COLO668 (cell line): ENCODE measurements around the gene DUSP21.
A peak's percentile ranks its signal among the peaks of the same experiment; 100 is the strongest.
"Not testable (repeated sequence)": the region's sequence is repeated elsewhere in the genome, so short reads cannot be mapped to it uniquely, and the experiment has no call there.

Experiments used
- DNase-seq: peaks from one replicate; lab custom pipeline; 2025; ENCODE audit not compliant: unreplicated experiment; lab: John Stamatoyannopoulos, UW

DUSP21 gene

DNA sequence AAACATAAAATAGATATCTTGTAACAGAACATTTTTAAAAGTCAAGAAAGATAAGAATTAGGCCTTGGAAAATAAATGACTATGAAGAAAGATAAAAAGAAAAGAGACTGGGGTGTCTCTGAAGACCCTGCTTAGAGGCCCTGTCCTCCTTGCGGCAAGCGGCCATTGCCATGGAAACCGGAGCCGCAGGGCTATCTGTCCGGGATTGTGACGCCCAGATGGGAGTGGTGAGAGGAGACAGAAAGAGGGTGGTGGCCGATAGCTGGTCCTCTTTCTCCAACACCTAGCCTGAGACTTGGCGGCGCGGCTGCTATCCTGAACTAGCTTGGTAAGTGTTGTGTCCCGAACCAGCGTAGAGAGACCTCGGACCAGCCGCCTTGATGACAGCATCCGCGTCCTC, at the start of gene DUSP21:
Gene DUSP21, plus strand, starts transcription at position 269 of the 400 bp plus-strand sequence. Its CDS starts 112 bp downstream, at position 381.
- DNase-seq: no peak

DNA sequence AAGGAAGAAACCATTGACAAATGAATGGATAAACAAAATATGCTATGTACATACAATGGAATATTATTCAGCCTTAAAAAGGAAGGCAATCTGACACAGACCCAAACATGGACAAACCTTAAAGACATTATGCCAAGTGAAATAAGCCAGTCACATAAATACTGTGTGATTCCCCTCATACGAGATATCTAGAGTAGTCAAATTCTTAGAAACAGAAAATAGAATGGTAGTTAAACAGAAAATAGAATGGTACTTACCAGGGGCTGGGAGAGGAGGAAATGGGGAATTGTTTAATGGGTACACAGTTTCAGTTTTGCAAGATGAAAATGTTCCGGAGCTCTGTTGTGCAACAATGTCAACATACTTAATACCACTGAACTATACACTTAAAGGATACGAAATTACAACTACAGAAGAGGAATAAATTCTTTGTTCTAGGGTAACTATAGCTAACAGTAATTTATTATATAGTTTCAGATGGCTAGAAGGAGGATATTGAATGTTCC, 47.8 kb upstream of the DUSP21 start:
- DNase-seq: no peak

DNA sequence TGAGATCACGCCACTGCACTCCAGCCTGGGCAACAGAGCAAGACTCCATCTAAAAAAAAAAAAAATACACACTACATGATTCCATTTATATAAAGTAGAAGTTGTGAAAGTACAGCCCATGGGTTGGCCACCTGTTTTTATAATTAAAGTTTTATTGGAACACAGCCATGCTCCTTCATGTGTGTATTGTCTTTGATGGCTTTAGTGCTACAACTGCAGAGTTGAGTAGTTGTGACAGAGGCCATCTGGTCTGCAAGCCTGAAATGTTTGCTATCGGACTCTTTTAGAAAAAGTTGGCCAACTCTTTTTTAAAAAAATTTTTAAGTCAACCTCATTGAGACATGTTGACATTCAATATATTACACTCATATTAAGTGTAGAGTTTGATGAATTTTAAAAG, 41.2 kb upstream of the DUSP21 start:
- no peak for DNase-seq

DNA sequence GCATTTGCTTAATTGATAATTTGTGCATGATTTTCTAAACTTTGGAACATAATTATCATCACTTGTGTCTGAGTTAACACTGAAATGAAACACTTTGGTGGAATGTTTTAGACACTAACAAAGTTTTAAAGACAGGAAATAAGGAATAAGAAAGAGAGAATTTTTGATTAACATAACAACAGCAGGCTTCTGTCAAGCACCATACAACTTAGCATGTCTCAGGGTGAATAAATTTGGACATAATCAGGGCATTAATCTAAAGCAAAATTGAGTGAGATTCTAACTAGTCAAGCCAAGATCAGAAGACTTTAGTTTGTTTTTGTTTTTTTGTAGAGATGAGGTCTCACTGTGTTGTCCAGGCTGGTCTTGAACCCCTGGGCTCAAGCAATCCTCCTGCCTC, 28.1 kb upstream of the DUSP21 start:
- DNase-seq: no peak

DNA sequence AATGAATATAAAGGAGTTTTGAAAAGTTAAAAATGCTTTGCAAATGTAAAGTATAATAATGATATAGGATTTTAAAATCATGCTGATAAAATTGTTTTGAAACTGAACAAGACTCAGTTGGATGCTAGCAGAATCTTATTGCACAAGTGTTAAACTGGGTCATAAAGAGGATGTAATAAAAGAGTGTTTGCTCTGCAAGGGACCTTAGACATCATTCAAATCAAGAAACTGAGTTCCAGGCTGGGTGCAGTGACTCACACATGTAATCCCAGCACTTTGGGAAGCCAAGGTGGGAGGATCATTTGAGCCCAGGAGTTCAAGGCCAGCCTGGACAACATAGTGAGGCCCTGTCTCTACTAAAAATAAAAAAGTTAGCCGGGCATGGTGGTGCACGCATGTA, 27.5 kb upstream of the DUSP21 start:
- no peak for DNase-seq

DNA sequence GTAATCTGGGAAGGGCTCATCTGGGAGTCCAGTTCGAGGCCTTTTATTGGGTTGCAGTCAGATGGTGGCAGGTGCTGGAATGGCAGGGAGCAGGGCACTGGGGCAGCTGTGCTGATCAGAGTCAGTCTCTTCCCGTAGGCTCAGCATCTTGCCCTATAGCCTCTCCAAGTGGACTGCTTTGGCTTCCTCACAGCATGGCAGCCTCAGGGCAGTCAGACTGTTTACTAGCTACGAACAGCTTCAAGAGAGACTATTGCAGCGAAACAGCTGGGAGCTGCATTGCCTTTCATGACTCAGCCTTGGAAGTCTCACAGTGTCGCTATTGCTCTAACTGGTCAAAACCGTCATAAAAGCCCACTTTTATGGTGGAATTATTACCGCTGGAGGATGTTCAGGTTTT, 26.8 kb upstream of the DUSP21 start:
- DNase-seq: no peak

DNA sequence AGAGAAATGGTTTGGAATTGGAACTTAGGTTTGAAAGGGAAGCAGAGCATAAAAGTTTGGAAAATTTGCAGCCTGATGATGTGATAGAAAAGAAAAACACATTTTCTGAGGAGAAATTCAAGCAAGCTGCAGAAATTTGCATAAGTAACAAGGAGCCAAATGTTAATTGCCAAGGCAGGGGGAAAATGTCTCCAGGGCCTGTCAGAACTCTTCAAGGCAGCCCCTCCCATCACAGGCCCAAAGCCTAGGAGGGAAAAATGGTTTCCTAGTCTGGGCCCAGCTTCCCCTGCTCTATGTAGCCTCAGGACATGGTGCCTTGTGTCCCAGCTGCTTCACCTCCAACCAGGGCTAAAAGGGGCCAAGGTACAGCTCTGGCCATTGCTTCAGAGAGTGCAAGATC, 21.2 kb upstream of the DUSP21 start:
- no peak for DNase-seq

DNA sequence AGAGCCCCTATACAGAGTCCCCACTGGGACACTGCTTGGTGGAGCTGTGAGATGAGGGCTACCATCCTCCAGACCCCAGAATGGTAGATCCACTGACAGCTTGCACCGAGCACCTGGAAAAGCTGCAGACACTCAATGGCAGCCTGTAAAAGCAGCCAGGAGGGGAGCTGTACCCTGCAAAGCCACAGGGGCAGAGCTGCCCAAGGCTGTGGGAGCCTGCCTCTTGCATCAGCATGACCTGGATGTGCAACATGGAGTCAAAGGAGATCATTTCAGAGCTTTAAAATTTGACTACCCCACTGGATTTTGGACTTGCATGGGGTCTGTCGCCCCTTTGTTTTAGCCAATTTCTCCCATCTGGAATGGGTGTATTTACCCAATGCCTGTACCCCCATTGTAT, 20.6 kb upstream of the DUSP21 start:
- not testable (repeated sequence) for DNase-seq

DNA sequence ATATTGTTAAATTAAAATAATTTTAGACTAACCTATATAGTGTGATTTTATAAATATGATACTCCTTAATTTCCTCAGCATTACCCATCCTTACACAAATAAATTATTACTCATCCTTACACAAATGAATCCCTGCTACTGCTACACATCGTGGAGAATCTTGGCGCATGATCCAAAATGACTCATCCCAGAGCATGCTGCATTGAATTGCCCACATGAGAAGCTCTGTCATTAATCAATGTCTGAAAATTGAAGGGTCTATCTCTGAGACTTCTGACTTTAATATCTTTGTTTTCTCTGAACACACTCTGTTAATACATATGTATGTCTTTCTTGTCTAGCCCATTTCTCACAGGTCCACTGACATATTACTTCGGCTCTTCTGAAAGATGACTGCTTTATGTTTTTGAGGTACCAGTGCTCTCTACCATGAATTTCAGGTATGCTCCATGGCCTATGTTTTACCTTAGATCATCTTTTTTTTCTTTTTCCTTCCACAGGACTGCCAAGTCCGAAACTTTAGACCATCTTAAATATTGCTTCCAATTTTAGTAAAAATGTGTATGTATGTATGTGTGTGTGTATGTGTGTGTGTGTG, 15.7 kb upstream of the DUSP21 start:
- DNase-seq: no peak

DNA sequence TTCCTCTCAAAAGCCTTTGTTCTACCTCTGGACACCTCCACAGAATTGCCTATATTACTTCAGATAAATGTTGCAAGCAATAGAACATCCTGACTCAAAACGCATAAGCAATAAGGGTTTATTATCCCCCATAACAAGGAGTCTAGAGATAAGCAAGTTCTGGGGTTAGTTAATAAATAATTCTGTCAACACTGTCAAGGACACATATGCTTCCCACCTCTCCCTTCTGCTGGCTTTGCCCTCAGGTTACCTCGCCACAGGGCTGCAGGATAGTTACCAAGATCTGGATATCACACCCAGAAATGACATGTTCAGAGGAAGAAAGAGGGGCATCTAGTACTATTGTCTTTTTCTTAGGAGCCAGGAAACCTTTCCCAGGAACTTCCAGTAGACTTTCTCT, 14.0 kb upstream of the DUSP21 start:
- no peak for DNase-seq

DNA sequence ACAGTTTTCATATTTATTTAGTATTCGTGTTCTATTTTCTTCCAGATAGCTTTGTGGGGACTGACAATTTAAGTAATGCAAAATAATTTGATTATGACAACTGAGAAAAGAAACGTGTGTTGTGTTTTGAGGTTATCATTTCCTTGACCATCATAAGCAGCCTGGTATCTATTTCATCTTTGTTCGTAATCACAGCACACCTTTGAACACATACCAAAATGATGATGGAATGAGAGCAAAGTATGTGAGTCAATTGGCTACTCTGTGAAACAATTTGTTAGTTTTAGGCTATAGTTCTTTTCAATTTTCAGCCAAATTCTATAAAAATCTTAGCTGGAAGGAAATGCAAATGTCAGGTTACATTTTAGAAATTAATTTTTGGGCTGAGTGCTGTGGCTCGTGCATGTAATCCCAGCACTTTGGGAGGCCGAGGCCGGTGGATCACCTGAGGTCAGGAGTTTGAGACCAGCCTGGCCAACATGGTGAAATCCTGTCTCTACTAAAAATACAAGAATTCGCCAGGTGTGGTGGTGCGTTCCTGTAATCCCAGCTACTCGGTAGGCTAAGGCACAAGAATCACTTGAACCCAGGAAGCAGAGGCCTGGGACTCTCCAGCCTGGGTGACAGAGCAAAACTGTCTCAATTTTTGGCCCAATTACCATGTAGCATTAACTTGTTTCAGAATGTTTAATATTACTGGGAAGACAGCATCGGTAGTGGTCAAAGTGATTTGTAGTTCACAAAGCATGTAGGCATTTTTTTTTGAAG, 1.1 kb upstream of the DUSP21 start:
- DNase-seq: no peak

DNA sequence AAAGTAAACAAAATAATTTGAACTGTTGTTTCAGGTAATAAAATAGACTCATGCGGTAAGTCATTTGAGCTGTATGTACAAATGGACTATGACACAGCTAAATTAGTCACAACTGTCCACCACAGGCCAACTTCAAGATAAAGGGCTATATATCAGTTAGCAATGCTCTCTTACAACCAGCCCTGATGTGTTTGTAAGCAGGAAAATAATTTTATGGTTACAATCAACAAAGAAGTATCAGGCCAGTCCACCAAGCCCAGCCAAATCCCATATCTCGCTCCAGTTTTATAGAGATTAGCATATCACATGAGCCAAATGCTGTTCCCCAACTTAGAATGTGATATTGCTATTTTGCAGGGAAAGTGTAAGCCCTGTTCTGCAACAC, 511 bp upstream of the DUSP21 start:
- DNase-seq: no peak

DNA sequence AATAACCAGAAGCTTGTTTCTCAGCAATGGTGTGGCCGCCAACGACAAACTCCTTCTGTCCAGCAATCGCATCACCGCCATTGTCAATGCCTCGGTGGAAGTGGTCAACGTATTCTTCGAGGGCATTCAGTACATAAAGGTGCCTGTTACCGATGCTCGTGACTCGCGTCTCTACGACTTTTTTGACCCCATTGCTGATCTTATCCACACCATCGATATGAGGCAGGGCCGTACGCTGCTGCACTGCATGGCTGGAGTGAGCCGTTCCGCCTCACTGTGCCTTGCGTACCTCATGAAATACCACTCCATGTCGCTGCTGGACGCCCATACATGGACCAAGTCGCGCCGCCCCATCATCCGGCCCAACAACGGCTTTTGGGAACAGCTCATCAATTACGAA, 383 bp downstream of the DUSP21 start:
- no peak for DNase-seq

DNA sequence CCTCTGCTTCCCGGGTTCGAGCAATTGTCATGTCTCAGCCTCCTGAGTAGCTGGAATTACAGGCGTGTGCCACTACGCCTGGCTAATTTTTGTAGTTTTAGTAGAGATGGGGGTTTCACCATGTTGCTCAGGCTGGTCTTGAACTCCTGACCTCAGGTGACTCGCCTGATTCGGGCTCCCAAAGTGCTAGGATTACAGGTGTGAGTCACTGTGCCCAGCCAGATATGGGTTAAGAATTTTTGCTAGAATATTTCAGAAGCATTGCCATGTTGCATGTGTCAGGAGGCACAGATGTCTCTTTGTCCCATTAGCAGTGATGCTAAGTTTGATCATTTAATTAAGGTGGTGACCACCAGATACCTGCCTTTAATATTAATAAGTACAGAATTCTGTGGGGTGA, 7.1 kb downstream of the DUSP21 start:
- not testable (repeated sequence) for DNase-seq

DNA sequence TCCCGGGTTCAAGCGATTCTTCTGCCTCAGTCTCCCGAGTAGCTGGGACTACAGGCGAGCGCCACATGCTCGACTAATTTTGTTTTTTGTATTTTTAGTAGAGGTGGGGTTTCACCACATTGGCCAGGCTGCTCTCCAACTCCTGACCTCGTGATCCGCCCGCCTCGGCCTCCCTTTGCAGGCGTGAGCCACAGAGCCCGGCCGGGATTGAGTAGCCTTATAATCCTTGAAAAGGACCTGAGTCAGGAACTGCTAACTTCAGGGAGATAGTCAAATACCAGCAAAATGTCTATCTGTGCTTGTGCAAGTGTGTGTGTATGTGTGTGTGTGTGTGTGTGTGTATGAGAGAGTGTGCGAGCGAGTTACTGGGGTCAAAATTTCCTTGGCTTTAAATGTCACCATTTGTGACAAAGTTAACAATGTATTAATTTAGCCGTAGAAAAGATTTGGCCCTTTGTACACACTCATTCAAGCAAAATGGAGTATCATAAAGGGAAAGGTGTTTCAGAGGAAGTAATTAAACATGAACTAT, 27.4 kb downstream of the DUSP21 start:
- no peak for DNase-seq

DNA sequence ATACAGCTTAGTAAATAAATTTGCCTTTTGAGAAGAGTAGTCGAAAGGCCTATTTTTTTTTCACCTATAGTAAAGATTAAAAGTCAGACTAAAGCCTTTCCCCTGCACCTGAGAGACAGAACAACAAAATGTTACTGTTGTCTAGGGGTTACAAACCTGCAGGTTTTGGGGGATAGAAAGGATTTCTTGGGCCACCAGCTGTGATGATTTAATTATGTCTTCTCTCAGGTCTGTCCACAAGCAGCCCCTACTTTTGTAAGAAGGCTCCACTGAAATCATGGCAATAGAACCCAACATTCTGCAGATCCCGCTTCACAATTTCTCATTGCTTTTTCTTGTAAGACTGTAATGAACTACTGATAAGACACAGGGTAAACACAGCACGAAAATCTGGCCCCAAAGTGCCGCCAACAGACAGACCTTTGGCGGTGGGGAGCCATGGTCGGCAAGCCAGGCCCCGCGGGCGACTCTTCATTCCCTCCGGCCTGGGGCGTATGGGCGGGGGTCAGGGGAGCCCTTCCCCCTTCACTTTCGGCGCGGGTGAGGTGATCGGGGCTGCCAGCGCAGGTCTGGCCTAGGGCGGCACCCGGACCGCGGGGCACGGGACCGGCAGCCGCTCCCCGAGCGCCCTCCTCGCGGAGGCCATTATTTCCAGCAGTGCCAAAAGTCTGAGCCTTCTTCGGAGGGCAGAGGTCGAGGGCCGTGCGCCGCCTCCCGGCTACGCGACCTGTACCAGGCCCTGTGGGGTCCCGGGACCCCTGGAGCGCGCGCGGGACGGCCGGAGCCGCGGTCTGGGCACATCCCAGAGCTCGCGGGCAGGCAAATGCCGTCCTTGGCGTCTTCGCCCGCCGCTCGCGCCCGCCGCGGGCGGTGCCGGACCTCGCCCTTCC, 28.4 kb downstream of the DUSP21 start:
- peak; percentile 43 for DNase-seq

DNA sequence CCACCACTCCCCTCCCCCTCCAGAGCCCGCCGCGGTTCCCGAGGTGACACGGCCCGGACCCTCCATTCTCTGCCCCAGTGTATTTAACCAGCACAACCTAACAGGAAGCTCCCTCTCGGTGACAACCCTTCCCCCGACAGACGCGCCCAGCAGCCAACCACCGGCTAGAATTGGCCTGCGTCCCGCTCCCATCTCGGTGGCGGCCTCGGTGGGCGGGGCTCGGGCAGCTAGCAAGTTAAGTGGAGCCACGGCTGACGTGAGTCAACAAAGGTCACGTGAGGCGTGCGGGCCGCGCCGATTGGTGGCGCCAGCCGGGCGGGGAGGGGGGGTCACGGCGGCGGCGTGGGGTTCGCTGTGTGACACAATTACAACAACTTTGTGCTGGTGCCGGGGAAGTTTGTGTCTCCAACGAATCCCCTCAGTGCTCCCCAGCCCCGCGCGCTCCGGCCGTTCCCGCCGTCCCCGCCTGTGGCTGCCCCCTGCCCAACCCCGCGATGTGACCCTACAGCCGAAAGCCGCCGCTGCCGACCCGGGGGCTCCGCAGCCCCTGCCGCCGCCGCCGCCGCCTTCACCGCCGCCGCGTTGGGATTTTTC, 29.1 kb downstream of the DUSP21 start, which contains the start of gene KDM6A:
Gene KDM6A, plus strand, starts transcription at position 368 of the 594 bp plus-strand sequence. CDS start 364 bp downstream, outside the sequence.
- DNase-seq: peak; percentile 96

DNA sequence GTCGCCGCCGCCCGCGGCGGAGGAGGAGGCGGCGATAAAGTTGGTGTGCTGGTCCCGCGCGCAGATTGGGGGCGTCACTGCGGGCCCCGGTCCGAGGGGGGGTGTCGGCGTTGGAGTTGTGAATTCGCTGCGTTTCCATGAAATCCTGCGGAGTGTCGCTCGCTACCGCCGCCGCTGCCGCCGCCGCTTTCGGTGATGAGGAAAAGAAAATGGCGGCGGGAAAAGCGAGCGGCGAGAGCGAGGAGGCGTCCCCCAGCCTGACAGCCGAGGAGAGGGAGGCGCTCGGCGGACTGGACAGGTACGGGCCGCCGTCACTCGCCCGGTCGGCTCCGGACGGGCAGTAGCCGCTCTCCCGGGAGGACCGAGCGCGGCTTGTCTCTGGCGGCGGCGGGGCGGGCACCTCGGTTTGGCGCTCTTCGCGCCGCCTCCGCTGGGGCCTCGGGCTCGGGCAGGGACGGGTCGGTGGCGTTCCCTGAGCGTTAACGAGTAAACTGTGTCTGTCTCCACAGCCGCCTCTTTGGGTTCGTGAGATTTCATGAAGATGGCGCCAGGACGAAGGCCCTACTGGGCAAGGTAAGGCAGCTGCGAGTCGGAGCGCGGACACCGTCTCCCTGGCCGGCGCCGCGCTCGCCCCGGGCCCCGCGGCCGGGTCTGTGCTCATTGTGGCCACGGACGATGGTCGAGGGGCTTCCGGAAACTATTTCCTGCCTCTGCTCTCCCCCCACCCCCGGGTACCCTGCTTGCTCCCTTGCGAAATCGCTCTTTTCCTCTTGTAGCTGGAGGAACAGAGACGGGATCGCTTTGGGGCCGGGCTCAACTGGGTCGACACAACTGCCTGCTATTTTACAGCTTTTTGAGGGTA, 29.8 kb downstream of the DUSP21 start:
- peak; percentile 49 for DNase-seq

DNA sequence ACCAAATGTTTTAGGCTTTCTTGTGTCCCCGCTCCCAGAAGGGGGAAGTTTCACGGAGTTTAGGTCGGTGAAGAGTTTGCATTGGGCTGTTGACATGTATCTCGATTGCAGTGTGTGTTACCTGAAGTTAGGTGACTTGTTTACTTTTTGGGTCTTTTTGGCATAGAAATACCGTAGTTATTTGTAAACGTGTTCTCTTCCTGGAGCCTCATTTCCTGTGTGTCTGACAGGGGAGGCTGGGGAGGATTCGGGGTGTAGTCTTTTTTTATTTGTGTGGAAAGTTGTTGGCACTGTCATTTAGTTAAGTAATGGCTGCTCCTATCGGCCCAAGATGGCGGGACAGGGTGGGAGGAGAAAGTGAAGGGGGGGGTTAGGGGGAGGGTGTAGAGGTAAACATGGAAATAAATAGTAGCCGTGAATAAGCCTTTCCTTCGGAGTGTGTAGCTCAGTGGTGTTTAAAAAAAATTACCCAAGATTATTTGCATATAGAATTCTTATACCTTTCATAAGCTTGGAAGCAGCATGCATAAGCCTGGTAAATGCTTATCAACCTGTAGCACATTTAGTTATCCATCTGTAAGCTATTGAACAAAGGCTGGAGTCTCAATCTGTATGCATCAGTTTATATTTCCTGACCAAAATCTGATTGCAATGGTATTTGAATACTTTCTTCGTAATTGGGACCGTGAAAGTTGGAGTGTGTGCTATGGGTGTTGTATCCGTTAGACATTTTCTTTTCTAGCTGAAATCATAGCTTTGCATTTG, 30.8 kb downstream of the DUSP21 start:
- peak; percentile 18 for DNase-seq
